GM19035 (cell line): ENCODE measurements around the gene HMGXB4.

Experiments used
- ATAC-seq: cut with Tn5 transposase; IDR thresholded peaks from one replicate; pipeline ENCODE4 v1.9.1; 2021; ENCODE audit not compliant: unreplicated experiment

The HMGXB4 gene

DNA sequence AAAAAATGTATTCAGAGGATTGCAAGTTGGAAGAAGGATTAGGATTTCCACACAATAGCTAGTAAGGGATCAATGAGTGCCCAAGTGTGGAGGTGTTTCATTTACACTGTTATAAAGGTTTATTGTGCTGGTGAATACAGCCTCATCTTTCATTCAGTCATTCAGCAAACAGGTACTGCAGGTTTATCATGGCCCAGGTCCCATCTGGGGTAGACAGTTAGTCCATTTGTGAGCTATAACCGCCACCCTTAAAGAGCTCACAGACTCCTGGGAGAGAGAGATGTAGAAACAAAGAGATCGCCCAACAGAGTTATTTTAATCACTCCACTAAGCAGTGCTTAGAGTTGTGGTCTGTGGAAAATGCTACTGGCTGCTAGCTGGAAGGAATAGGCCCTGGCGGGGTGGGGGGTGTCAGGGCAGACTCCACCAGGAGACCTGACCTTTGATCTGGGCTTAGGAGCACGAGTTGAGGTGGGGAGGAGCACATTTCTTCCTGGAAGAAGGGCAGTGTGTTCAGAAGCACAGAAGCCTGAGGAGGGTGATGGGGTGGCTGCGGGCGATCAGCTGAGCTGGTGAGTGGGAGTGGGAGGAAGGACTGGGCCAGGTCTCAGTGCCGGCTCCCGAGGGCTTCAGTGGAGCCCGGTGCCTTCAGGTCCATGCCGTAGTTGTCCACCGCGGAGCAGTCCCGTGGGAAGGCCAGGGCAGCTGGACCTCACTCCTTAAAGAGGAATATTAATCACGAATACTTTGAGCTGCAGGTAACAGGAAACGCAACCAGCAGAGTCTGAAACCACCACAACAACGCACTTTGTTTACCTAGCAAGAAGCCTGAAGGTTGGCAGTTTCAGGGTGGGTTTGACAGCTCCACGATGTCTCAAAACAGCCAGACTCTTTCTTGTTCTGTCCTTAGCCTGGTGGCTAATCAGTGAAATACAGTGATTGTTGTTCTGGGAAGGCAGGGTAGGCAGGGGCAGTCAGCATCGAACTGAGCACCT, 53.6 kb downstream of the HMGXB4 start:
- ATAC-seq = no peak

- ATAC-seq = no peak
Measured at GRCh38 chr22:35311551-35311999, 54.3 kb downstream of the HMGXB4 start.

GRCh38 chr22:35312198-35313059, 55.1 kb downstream of the HMGXB4 start:
- no peak for ATAC-seq

- ATAC-seq = no peak
Measured at GRCh38 chr22:35313311-35314121, 56.2 kb downstream of the HMGXB4 start.

GRCh38 chr22:35314161-35314942, 57.1 kb downstream of the HMGXB4 start:
- no peak for ATAC-seq

DNA sequence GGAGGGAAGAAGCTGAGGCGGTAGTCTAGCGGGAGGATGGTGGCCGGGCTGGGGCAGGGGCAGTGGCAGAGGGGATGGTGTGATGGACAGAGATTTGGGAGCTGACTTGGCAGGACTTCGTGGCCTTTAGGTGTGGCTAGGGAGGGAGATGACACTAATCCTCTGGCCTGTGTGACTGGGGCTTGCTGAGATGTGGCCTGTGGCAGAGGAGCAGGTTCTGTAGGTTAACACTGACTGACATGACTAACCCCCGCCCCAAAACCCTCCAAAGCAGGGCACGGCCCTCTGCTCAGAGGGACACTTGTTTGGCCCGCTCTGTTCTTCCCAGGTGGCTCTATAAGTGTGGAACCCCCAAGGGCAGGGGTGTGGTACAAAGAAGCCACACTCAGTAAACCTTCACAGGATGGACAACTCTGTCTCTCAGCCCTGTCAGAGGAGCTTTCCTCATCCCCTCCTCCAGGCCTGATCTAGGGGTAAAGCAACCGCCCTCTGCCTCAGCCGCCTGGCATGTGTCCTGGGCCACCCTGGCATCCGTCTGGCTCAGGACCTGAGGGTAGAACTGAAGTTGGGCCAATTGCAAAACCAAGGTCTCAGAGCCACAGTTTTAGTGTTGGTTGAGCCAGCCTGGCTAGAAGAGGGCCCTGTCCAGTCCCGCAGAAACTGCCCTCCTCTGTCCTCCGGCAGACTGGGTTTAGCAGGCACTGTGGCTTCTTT, 58.0 kb downstream of the HMGXB4 start:
- no peak for ATAC-seq

- ATAC-seq = no peak
Measured at GRCh38 chr22:35315855-35316745, 58.8 kb downstream of the HMGXB4 start.

GRCh38 chr22:35316751-35317150, 59.5 kb downstream of the HMGXB4 start:
- no peak for ATAC-seq

DNA sequence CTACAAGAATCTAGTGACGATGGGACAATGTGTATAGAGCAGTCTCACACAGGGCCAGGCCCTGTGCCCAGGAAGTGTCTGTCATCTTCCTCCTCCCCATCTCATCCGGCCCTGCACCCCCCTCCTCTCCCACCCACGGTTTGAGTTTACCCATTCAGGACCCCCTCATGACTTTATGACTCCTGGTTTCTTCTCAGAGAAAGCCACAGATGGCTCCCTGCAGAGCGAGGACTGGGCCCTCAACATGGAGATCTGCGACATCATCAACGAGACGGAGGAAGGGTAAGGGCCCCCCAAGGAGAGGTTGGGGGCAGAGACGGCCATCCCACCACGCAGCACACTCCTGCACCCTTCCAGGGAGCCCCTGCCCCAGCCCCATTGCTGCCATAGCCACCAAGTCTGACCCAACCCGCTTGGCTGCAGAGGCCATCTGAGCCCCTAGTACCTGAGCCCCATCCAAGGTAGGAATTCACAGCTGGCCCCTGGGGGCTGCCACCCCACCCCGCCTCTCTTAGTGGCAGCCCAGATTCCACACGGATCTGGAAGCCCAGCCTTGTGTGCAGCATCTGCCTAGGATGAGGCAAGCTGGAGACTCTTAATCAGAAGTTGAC, 60.5 kb downstream of the HMGXB4 start:
- no peak for ATAC-seq

DNA sequence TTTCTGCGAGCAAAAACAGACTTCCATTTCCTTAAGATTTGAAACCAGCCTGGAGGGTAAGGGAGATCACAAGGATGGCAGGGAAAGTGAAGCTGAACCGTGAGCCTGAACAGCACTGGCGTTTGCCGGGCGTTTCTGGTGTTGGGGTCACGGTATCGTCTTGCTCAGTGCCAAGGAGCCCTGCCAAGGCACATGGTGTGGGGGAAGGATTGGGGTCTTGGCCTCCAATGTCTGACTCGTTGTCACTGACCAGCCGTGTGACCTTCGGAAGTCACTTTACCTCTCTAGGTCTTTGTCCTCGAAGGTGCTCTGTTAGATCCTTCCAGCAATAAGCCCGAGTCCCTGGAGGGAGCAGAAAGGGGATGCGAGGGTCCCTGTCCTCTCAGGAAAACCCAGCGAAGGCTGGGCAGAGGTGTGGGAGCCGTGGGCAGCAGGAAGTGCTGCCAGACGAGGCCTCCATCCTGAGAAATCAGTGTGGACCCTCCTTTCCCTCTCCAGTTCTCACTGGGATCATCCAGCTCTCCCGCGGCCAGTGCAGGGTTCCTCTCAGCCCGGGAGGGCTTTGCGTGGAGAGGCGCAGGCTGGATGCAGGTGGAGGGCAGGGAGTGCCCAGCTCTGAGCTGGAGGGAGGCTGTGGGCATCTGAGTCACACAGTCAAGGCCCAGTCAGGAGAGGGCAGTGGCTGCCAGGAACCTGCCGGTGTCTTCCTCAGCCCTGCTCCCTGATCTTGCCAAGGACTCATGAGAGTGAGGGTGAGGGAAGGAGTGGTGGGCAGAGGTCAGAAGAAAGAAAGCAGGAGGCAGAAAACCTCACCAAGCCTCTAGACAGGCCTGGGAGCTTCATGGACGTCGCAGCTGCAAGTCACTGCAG, 61.3 kb downstream of the HMGXB4 start:
- ATAC-seq = no peak

DNA sequence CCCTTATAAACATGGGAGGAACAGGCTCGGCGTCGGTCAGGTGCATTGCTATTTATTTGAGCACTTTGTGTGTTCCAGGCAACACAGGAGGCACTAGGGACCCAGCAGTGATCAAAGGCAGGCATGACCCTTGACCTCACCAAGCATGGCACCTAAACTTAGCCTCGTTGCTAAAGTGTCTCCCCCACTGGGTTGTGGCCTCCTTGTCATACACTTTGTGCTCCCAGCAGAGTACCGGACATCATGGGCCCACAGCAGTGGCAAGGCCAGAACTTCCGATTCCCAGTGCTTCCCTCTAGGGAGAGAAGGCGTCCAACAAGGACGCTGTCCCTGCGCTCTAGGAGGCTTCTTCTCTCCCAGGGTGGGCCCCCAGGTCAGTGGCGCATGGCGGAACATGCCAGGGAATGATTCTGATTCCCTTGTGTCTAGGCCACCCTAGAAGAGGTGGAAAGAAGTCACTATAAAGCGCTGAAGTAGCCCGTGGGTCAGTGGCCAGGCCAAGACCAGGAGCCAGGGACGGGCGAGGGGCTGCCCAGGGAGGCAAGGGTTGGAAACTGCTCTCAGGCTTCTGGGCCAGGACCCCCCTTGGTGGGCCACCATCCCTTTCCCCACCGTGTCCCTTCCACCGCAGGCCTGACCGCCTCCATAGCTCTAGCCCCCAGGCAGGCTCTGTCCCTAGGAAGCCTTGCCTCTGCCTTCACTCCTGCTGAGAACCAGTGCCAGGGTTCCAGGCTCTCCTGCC, 62.1 kb downstream of the HMGXB4 start:
- ATAC-seq = no peak

DNA sequence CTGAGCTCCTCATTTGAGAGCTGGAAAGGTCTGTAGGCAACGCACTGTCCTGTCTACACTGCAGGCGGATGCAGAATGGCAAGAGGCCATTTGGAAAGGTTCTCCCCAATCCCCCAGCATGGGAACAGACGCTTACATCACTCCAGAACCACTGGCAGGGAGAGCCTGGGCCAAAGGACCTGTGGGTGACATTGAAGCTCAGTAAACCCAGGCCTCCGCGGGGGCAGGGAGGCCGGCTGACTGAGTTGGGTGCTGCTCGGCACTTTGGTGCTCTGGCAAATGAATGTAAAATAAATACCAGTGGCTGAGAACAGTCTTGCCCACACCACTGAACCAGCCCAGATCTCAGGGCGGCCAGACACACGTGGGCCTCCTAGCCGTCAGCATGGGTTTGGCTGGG, 64.8 kb downstream of the HMGXB4 start:
- no peak for ATAC-seq

DNA sequence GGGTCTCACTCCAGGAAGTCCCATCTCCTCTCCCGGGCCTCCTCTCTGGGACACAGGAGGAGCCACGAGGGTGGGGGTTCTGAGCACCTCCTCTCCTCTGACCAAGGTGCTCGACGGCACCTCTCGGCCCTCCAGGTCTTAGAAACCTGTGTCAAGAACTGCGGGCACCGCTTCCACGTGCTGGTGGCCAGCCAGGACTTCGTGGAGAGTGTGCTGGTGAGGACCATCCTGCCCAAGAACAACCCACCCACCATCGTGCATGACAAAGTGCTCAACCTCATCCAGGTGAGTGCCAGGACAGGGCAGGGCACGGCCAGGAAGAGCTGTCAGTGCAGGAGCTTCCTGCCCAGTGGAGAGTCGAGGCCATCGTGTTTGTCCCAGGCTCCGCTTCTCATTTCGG, 65.6 kb downstream of the HMGXB4 start:
- no peak for ATAC-seq

DNA sequence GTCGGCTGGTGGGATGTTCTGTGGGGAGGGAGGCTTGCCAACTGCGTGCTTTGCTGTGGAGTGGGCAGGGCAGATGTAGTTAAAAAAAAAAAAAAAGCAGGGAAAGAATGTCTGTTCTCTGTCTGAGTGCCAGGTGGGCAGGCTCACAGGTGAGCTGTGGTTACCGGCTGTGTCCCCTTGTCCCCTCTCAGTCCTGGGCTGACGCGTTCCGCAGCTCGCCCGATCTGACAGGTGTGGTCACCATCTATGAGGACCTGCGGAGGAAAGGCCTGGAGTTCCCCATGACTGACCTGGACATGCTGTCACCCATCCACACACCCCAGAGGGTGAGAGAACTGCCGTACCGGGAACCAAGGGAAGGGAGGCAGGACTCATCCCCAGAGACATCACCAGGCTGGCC, 66.0 kb downstream of the HMGXB4 start:
- no peak for ATAC-seq

DNA sequence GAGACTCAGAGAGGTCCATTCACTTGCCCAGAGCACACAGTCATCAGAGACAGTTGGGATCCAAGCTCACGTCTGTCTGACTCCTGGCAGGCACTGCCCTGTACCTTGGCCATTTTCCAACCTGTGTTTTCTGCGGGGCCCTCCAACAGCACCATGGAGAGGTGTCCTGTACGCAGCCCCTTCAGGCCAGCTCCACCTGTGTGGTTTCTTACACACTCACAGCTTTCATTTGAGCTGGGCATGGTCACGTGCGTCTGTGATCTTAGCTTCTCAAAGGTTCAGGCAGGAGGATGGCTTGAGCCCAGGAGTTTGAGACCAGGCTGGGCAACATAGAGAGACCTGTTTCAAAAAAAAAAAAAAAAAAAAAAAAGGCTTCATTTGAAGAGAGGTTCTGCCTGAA, 66.8 kb downstream of the HMGXB4 start:
- ATAC-seq = no peak

GRCh38 chr22:35324762-35325161, 67.5 kb downstream of the HMGXB4 start:
- no peak for ATAC-seq
